Dermis microvascular lymphatic vessel endothelial cell (primary cell): ENCODE measurements around the gene LAS1L. TPM values are rescaled to one million over a fixed set of nuclear protein-coding genes. Genes with fewer than 3 reads are reported as not detected.
A peak's percentile ranks its signal among the peaks of the same experiment; 100 is the strongest.
"Not testable (repeated sequence)": the region's sequence is repeated elsewhere in the genome, so short reads cannot be mapped to it uniquely, and the experiment has no call there.

ENCODE experiments used
- DNase-seq, 2 donors: peaks; one replicate each; pipeline versions ENCODE4 v3.0.0 to v3.0.0-alpha.2; 2010; ENCODE audit warnings: low read depth in 2 of 2
- total RNA-seq: library from RNA; depleted of rRNA; stranded (reverse); fragments of >200 nt; gene quantifications from 2 replicates; pipeline ENCODE4 v1.2.1, GENCODE V29; 2014

Gene LAS1L
- 20.0 and 20.5 TPM in 2 replicates for total RNA-seq

- DNase-seq, result peak; percentile 85 to 90
Measured at GRCh38 chrX:65534450-65535292, at the start of gene LAS1L. Gene LAS1L (minus strand): TSS chrX:65534787. CDS start chrX:65534715, 72 bp downstream.

GRCh38 chrX:65582450-65583082, 48.0 kb upstream of the LAS1L start:
- no peak for DNase-seq

- DNase-seq, result peak; percentile 48 to 59
Measured at GRCh38 chrX:65581661-65582339, 47.2 kb upstream of the LAS1L start.

- no peak for DNase-seq
Measured at GRCh38 chrX:65578346-65578745, 43.8 kb upstream of the LAS1L start.

GRCh38 chrX:65576160-65576559, 41.6 kb upstream of the LAS1L start:
- no peak for DNase-seq

- no peak for DNase-seq
Measured at GRCh38 chrX:65575022-65575421, 40.4 kb upstream of the LAS1L start.

GRCh38 chrX:65574356-65574755, 39.8 kb upstream of the LAS1L start:
- no peak for DNase-seq

GRCh38 chrX:65572971-65573370, 38.4 kb upstream of the LAS1L start:
- no peak for DNase-seq

GRCh38 chrX:65562850-65563249, 28.3 kb upstream of the LAS1L start:
- DNase-seq, result not testable (repeated sequence)

- DNase-seq, result no peak
Measured at GRCh38 chrX:65551489-65552339, 17.1 kb upstream of the LAS1L start.

GRCh38 chrX:65551086-65551485, 16.5 kb upstream of the LAS1L start:
- DNase-seq, result no peak

- no peak for DNase-seq
Measured at GRCh38 chrX:65545456-65545855, 10.9 kb upstream of the LAS1L start.

GRCh38 chrX:65537229-65537628, 2.6 kb upstream of the LAS1L start:
- DNase-seq, result peak in 1 of 2 donors; percentile 1

GRCh38 chrX:65536291-65536690, 1.7 kb upstream of the LAS1L start:
- no peak for DNase-seq

GRCh38 chrX:65532016-65532415, 2.6 kb downstream of the LAS1L start:
- no peak for DNase-seq

GRCh38 chrX:65528705-65529340, 5.8 kb downstream of the LAS1L start:
- DNase-seq, result peak; percentile 9 to 17

- no peak for DNase-seq
Measured at GRCh38 chrX:65528293-65528692, 6.3 kb downstream of the LAS1L start.

GRCh38 chrX:65524139-65524538, 10.4 kb downstream of the LAS1L start:
- DNase-seq, result no peak

GRCh38 chrX:65522739-65523372, 11.7 kb downstream of the LAS1L start:
- peak in 1 of 2 donors; percentile 8 for DNase-seq

GRCh38 chrX:65519530-65519929, 15.1 kb downstream of the LAS1L start:
- not testable (repeated sequence) for DNase-seq
